Right lobe of liver (tissue), 6 donors: ENCODE measurements around the gene SLC24A4. TPM values are rescaled to one million over a fixed set of nuclear protein-coding genes. Genes with fewer than 3 reads are reported as not detected.

Source experiments
- ATAC-seq, 4 donors: fragments of 200-7000 bp; cut with Tn5 transposase; one replicate each; pipeline ENCODE4 v1.9.1; 2020; ENCODE audit warnings: mild to moderate bottlenecking in 4 of 4, moderate library complexity in 4 of 4
- DNase-seq, 3 donors: peaks; one replicate each; pipeline ENCODE4 v3.0.0-alpha.2; 2020
- H3K27ac ChIP-seq, 3 donors: fragments of 200-600 bp; one replicate each; pipeline ENCODE4 v1.8.0; 2022
- H3K27me3 ChIP-seq, 2 donors: fragments of 200-600 bp; one replicate each; pipeline ENCODE4 v1.8.0; 2022
- H3K36me3 ChIP-seq, 4 donors: fragments of 200-600 bp; sonication (generic) in 1 of 4; one replicate each; pipeline versions ENCODE4 v1.5.1 to v1.8.0; 2017 to 2022; ENCODE audit warnings: control low read depth in 1 of 4
- H3K4me1 ChIP-seq, 4 donors: fragments of 200-600 bp; sonication (generic) in 1 of 4; one replicate each; pipeline versions ENCODE4 v1.5.1 to v1.8.0; 2017 to 2022; ENCODE audit warnings: control low read depth in 1 of 4
- H3K4me3 ChIP-seq, 3 donors: fragments of 200-600 bp; one replicate each; pipeline ENCODE4 v1.8.0; 2022
- H3K9me3 ChIP-seq, 4 donors: fragments of 200-600 bp; sonication (generic) in 1 of 4; one replicate each; pipeline versions ENCODE4 v1.5.1 to v1.8.0; 2017 to 2022; ENCODE audit warnings: control low read depth in 1 of 4
- POLR2A ChIP-seq: fragments of 450-650 bp; IDR thresholded peaks from one replicate; pipeline ENCODE4 v1.6.1; 2017; ENCODE audit warnings: antibody characterized with exemption, mild to moderate bottlenecking
- WGBS: methylation state at CpG from one replicate; pipeline ENCODE4 v1.1.6; 2018; ENCODE audit warnings: low coverage, low lambda C conversion rate; ENCODE audit not compliant: insufficient coverage; ENCODE audit errors: missing lambda C conversion rate; 5-methylcytosine and 5-hydroxymethylcytosine counted together
- intact Hi-C, 2 donors: fragments of 100-400 bp; cut with DNase I; formaldehyde crosslinking; loops; one replicate each; pipeline versions ENCODE4 v1.11.2 to v1.14.1; 2022
- total RNA-seq, 6 experiments: library from RNA; depleted of rRNA in 2 of 6; stranded (reverse); fragments of >200 nt in 2 of 6; fragmentation: NEBNext Ultra II Directional in 3 of 6; extraction: Animal tissue kit (Norgen Biotek cat#: 25700) in 3 of 6; gene quantifications; one replicate each; pipeline versions ENCODE4 v1.1.0 to v1.2.4, GENCODE V29; 2016 to 2023
- TF ChIP-seq, protein P1 (sequence below), 4 donors: fragments of 200-600 bp in 3 of 4; fragments of 450-650 bp in 1 of 4; IDR thresholded peaks; one replicate each; pipeline versions ENCODE4 v1.5.1 to v1.8.0; 2016 to 2022; ENCODE audit warnings: antibody characterized with exemption in 4 of 4, mild to moderate bottlenecking in 2 of 4
- donor health status: DM: no; HTN: yes; CAD: no.
- donor health status: DM: no; HTN: no; CAD: no.
- donor health status: DM: no; HTN: no; CAD: no.
- donor health status: DM: no; HTN: yes; CAD: no.
- donor health status: DM: no; HTN: yes; CAD: no.

Gene SLC24A4
- total RNA-seq, 6 experiments from 2014 or later: 0.06 to 0.29 (median 0.21) TPM

DNA sequence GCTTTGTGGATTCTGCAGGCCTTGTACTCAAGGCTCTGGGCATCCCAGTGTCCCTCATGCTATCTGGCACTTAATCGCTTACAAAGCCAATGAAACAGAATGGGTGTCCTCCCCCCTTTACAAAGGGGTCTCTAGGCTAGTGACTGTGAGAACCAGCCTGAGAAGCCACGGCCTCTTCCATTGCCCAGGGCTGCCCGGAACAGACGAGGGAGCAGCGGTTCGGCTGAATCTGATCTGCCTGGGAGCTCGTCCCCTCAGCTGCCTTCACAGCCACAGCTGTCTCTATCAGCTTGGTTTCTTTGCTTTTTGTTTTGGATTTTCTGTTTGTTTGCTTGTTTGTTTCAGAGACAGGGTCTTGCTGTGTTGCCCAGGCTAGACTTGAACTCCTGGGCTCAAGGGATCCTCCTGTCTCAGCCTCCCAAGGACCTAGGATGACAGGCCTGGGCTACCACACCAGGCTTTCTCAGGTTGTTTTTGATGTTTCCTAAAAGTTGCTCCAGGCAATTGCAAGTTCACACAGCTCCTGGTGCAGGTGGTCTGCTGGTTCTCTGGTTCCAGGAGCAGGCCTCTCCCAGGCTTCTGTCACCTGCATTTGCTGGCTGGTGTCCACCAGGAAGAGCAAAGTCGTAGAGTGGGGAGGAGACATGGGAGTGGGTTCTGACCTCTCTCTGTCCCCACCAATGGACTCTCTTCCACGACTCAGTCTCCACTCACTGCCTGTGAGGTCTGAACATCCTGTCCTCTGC is 179.7 kb downstream of the SLC24A4 start:
- Histone ChIP-seq H3K27me3 (no peaks in the 10 kb centered on the region), H3K4me3 (no peak overlapping the region), H3K36me3 (no peaks in the 10 kb centered on the region), H3K4me1 (peaks cover 0 to 6% (median 0%) of the 10 kb centered on the region in 4 donors), H3K9me3 (no peaks in the 10 kb centered on the region), H3K27ac (no peak overlapping the region)
- DNase-seq: peak in 1 of 3 donors; percentile 43
- ATAC-seq: no peak
- intact Hi-C loops: no loop called here
- 85% methylated on average over 6 of the region's 9 CpGs for WGBS
- TF ChIP-seq, protein P1, sequence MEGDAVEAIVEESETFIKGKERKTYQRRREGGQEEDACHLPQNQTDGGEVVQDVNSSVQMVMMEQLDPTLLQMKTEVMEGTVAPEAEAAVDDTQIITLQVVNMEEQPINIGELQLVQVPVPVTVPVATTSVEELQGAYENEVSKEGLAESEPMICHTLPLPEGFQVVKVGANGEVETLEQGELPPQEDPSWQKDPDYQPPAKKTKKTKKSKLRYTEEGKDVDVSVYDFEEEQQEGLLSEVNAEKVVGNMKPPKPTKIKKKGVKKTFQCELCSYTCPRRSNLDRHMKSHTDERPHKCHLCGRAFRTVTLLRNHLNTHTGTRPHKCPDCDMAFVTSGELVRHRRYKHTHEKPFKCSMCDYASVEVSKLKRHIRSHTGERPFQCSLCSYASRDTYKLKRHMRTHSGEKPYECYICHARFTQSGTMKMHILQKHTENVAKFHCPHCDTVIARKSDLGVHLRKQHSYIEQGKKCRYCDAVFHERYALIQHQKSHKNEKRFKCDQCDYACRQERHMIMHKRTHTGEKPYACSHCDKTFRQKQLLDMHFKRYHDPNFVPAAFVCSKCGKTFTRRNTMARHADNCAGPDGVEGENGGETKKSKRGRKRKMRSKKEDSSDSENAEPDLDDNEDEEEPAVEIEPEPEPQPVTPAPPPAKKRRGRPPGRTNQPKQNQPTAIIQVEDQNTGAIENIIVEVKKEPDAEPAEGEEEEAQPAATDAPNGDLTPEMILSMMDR (IDR thresholded peaks at IDR 0.05): no peak
- no peak for TF ChIP-seq POLR2A

DNA sequence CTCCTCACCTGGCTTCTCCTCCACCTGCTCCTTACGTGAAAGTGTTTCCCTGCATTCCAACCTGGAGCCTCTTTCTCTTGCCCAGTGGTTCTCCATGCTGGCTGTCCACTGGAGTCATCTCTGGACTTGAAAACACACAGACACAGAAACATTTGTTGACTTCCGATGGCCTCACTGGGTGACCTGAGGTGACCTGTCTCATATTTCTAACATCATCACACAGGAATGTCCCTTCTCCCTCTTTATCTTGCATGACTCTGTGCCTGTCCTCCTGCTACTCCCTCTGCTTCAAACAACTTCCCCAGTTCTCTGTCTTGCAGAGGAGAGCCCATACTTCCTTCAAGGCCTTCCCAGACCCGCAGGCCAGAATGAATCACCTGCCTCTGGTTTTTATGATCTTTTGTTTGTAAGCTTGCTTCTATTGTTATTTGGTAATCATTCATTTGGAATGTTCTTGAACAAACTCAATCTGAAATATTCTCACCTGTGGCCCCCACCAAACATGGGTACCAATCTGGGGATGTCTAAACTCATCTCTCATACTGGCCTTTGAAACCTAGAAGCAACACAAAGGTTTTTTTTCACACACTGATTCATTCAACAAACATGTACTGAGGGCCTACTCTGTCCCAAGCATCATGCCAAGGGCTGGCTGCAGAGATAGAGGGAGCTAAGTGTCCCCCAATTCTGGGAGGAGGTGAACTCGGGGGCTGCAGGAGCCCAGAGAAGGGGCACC is 181.0 kb downstream of the SLC24A4 start:
- no peak overlapping the region for H3K4me3 ChIP-seq
- DNase-seq (peak in 2 of 3 donors; percentile 29 to 32), ATAC-seq (peak; percentile 75 to 96 (median 86))

DNA sequence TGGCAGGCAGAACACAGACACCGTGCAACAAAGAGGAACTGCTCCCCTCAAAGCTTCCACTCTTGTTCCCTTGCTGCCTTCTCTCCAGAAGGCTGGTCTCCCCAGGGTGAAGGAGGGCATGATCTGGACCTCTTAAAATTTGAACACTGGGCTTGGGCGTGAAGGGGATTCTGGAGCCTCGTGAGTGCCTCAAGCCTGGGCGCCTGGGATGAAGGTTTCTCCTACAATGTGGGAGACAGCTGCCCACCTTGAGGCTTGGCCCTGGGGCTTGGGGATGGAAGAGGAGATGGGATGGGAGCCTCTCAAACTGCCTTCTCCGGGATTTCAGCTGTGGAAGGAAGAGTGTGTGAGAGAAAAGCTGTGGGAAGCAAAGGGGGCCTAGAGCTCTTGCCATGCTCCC is 182.9 kb downstream of the SLC24A4 start:
- H3K4me1 ChIP-seq: peaks cover 0 to 6% (median 0%) of the 10 kb centered on the region in 4 donors
- no peak overlapping the region for H3K4me3 ChIP-seq
- intact Hi-C loops: no loop called here
- H3K27ac ChIP-seq: no peak overlapping the region
- no peaks in the 10 kb centered on the region for H3K9me3 ChIP-seq
- H3K36me3 ChIP-seq: no peaks in the 10 kb centered on the region
- H3K27me3 ChIP-seq: no peaks in the 10 kb centered on the region
- no peak for TF ChIP-seq POLR2A
- TF ChIP-seq, protein P1 (IDR thresholded peaks at IDR 0.05): no peak
- 80% methylated on average over 2 of the region's 5 CpGs for WGBS
- ATAC-seq (no peak), DNase-seq (no peak)

More for the DNA sequence above, 181.0 kb downstream of the SLC24A4 start:
- no peak for TF ChIP-seq POLR2A
- TF ChIP-seq, protein P1 (IDR thresholded peaks at IDR 0.05): no peak
- Histone ChIP-seq H3K9me3 (no peaks in the 10 kb centered on the region), H3K27me3 (no peaks in the 10 kb centered on the region), H3K27ac (no peak overlapping the region), H3K36me3 (no peaks in the 10 kb centered on the region), H3K4me1 (peaks cover 0 to 6% (median 0%) of the 10 kb centered on the region in 4 donors)
- WGBS: 53% methylated on average over 4 of the region's 4 CpGs
- intact Hi-C loops: no loop called here

DNA sequence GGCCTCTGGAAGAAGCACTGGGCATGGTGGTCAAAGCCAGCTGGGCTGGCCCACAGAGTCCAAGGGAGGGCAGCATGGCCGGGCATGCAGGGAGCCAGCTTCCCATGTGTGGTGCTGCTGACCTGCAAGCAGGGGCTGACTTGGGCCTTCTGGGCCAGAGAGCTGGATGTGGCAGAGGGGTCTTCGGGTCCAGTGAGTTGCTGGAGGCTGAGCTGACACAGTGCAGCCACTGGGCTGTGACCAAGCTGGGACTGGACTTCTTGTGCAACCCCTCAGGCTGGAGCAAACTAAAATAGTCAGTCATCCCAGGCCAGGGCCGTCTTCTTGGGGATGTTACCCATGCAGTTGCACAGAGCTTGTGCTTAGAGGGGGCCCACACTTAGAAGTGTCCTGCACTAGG is 183.3 kb downstream of the SLC24A4 start:
- intact Hi-C loops: no loop called here
- no peak overlapping the region for H3K27ac ChIP-seq
- no peaks in the 10 kb centered on the region for H3K36me3 ChIP-seq
- ATAC-seq: no peak
- H3K9me3 ChIP-seq: no peaks in the 10 kb centered on the region
- no peaks in the 10 kb centered on the region for H3K27me3 ChIP-seq
- H3K4me3 ChIP-seq: no peak overlapping the region
- no CpG with 5 or more reads among the region's 3 CpGs for WGBS
- TF ChIP-seq, protein P1 (IDR thresholded peaks at IDR 0.05): no peak
- no peak for TF ChIP-seq POLR2A
- H3K4me1 ChIP-seq: peaks cover 0 to 6% (median 0%) of the 10 kb centered on the region in 4 donors
- no peak for DNase-seq
